ENCODE measurements around the gene PEF1.

- TF ChIP-seq CTCF (IDR thresholded peaks at IDR 0.05; ENCODE audit: poor library complexity) (no peak), EZH2 (IDR thresholded peaks at IDR 0.05; ENCODE audit: borderline replicate concordance) (no peak)
These were observed 15.6 kb downstream of the PEF1 start for GRCh38 chr1:31628931-31629556.
